Fibroblast of mammary gland (primary cell): ENCODE measurements around the gene LENG1.

Experiments
- DNase-seq: peaks from one replicate; pipeline ENCODE4 v3.0.0-alpha.2; 2010; ENCODE audit warnings: low read depth
- H3K4me3 ChIP-seq: 2 replicates; pipeline ENCODE4 v1.5.1; 2011; ENCODE audit warnings: low read depth, mild to moderate bottlenecking, low read length, moderate library complexity; ENCODE audit not compliant: control insufficient read depth
- TF ChIP-seq, protein P1 (sequence below): conservative IDR thresholded peaks from 2 replicates; pipeline ENCODE4 v1.5.1; 2011; ENCODE audit warnings: low read depth, low read length, inconsistent platforms; ENCODE audit not compliant: control insufficient read depth, insufficient read depth

The LENG1 gene

DNA sequence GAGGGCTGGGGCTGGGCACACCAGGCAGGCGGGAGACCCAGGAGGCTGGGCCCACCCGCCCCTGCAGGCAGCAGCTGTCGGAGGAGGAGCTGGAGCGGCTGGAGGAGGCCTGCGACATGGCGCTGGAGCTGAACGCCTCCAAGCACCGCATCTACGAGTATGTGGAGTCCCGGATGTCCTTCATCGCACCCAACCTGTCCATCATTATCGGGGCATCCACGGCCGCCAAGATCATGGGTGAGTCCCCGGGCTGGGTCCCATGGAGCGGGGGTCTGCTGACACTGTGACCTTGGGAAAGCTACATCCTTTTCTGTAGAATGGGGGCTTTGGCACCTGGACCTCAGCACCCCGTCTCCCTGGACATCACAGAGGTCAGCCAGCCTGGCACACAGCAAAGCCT lies 35.8 kb downstream of the LENG1 start:
- TF ChIP-seq, protein P1, sequence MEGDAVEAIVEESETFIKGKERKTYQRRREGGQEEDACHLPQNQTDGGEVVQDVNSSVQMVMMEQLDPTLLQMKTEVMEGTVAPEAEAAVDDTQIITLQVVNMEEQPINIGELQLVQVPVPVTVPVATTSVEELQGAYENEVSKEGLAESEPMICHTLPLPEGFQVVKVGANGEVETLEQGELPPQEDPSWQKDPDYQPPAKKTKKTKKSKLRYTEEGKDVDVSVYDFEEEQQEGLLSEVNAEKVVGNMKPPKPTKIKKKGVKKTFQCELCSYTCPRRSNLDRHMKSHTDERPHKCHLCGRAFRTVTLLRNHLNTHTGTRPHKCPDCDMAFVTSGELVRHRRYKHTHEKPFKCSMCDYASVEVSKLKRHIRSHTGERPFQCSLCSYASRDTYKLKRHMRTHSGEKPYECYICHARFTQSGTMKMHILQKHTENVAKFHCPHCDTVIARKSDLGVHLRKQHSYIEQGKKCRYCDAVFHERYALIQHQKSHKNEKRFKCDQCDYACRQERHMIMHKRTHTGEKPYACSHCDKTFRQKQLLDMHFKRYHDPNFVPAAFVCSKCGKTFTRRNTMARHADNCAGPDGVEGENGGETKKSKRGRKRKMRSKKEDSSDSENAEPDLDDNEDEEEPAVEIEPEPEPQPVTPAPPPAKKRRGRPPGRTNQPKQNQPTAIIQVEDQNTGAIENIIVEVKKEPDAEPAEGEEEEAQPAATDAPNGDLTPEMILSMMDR = no peak
- no peak overlapping the region for H3K4me3 ChIP-seq
- DNase-seq = no peak

DNA sequence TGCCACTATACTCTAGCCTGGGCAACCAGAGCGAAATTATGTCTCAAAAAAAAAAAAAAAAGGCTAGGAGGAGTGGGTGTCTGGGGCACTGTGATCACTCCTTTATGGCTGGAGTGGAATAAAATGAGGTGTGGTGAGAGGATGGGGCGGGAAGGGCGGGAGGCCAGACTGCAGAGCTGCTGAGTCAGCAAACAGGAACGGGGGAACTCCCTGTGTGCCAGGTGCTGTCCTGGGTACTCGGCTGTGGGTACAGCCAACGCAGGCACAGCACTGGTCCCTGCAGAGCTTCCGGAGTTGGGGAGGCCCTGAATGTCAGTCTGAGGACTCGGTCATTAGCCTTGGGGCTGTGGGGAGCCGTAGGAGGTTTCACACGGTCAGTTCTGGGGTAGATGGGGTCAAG lies 38.3 kb downstream of the LENG1 start:
- TF ChIP-seq, protein P1 = no peak
- DNase-seq = no peak
- no peak overlapping the region for H3K4me3 ChIP-seq

DNA sequence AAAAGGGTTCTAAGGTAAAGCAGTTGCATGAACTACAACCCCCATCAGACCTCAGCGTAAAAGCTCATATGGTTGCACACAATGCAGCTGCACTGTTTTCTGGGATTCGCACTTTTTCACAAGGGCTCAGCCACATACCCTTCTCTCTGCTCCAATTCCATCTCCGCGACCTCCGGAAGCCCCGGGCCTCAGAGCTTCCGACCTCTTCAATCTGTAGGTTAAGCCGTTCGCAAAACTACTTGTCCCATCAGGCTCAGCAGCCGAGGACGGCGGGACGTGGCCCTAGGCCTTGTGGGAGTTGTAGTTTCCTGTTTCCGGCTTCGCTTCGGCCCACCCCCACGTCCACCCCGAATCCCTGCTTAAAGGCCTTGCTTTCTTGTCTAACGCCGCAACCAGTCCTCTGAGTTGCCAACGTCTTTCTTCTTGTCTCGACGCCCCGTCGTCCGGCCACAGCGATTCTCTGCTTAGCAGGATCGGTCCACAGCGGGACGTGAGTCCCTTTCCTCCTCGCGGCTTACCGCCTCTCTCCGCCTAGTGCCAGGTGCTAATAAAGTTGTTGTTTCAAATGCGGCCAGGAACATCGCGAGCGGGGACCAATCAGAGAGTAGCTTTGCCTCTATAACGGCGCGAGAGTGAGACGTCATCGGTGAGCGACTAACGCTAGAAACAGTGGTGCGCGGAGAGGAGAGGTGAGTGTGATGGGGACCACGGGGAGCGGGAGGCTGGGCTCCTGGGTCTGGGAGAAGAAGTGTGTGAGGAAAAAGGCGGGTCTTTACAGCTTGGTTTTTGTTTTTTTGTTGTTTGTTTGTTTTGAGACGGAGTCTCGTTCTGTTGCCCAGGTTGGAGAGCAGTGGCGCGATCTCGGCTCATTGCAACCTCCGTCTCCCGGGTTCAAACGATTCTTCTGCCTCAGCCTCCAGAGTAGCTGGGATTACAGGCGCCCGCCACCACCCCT lies 44.1 kb downstream of the LENG1 start, which contains the start of the genes PRPF31 and TFPT:
TSS of gene PRPF31 (plus strand) at position 646 of the 955 bp plus-strand sequence. CDS start 2,525 bp downstream, outside the sequence.
TSS of gene TFPT (minus strand) at position 549 of the 955 bp plus-strand sequence. CDS start at position 161, 388 bp downstream.
- peak; percentile 98 for DNase-seq
- TF ChIP-seq, protein P1 = no peak

DNA sequence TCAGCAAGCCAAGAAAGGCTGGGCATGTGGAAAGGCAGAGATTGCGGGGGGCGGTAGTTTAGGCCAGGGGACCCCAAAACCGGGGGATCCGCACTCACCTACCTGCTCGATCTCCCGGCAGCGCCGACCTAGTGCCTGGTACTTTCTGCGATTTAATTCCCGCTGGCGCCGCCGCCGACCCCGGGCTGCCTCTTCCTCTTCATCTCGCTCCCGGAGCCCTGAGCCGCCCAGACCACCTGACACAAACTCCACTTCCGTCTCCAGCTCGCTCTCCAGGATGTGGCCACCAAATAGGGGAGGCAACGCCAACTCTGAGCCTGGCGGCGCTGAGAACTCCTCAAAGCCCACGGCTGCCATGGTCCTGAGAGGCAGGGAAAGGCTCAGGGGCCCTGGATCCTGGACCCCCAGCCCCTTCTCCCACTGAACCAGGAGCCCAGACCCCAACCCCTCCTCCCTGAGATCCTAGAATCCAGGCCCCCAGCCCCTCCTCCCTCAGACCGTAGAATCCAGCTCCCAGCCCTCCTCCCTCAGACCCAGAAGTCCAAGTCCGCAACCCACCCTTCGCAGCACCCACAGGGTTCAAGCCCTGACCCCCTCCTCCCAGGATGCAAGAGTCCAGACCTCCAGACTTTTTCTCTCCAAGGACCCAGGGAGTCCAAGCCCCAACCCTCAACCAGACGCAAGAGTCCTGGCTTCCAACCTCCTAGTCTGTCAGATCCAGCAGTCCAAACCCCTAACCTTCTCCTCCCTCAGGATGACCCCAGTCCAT lies 45.0 kb downstream of the LENG1 start:
- DNase-seq = peak; percentile 38
- TF ChIP-seq, protein P1 = no peak
- peak overlapping the region; percentile 92 for H3K4me3 ChIP-seq

More for the DNA sequence above, 44.1 kb downstream of the LENG1 start, which contains the start of the genes PRPF31 and TFPT:
- peak within 1 kb of the TSS; percentile 92 for H3K4me3 ChIP-seq

DNA sequence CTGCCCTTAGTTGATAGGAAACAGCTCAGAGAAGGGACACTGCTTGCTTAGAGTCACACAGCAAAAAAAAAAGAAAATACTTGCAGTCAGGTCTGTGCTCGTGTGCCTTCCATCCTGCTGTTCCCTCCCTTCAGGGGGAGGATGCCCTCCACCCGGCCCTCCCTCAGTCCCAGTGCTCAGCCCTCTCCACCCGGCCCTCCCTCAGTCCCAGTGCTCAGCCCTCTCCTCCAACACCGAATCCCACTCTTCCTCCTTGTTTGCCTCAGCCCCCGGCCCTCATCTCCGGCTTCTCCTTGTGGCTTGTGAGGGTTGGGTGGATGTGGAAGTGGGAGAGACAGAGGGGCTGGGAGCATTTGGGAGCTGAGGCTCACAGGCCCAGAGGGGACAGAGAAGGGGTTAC lies 49.9 kb downstream of the LENG1 start:
- TF ChIP-seq, protein P1 = no peak
- no peak overlapping the region for H3K4me3 ChIP-seq
- no peak for DNase-seq

DNA sequence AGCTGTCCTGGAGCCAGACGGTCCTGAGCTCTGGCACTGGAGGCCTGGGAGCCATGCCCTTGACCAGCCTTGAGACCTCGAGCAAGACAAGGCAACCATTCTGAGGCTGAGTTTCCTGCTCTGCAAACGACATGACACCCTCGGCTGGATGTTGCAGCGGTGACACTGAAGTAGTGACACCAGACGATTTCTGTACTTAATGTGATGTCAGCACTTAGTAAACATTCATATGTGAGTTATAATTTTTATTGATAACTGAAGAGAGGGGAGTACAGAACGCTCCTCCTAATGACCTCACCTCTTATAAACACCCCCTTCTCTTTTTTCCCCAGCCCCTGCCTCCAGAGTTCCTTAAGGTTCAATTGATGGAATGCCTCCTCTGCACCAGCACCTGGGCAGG lies 51.0 kb downstream of the LENG1 start:
- TF ChIP-seq, protein P1 = no peak
- no peak for DNase-seq
- no peak overlapping the region for H3K4me3 ChIP-seq
